ENCODE measurements around the gene CBFA2T2.
"Not testable (repeated sequence)": the region's sequence is repeated elsewhere in the genome, so short reads cannot be mapped to it uniquely, and the experiment has no call there.

The CBFA2T2 gene

DNA sequence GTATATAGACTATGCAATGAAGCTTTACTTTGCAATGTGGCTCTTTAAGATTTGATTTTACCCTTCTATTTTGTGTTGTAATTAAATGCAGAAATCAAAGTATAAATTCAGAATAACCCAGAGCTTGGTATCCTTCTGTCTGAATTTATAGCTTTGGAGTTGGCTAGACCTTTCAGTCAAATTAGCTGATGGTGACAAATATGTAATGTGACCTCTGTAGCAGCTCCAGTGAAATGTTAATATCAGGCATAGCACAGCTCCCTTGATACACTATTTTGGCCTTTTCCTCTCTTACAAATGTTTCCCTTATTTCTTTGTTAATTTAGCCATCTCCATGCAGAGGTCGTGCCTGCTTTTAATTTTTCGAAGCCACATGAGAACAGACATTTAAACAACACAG is 11.1 kb downstream of the CBFA2T2 start:
- in situ Hi-C loops (cut with HindIII; ENCODE audit: low sequenced_read_pairs): no loop called here

DNA sequence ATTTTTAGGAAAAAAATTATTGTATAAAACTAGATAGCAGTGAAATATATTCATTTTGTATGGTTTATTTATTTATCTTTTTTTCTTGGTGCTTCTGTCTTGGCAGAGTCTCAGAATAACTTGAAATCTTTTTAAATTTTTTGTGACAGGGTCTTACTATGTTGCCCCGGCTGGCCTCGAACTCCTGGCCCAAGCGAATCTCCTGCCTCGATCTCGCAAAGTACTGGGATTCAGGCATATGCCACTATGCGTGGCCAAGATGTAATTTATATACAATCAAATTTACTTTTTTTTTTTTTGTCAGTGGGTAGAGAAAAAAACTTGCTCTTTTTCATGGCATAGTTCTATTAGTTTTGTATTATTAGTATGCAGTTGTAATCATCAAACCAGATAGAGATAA is 13.7 kb downstream of the CBFA2T2 start:
- in situ Hi-C loops (cut with HindIII; ENCODE audit: low sequenced_read_pairs): no loop called here

DNA sequence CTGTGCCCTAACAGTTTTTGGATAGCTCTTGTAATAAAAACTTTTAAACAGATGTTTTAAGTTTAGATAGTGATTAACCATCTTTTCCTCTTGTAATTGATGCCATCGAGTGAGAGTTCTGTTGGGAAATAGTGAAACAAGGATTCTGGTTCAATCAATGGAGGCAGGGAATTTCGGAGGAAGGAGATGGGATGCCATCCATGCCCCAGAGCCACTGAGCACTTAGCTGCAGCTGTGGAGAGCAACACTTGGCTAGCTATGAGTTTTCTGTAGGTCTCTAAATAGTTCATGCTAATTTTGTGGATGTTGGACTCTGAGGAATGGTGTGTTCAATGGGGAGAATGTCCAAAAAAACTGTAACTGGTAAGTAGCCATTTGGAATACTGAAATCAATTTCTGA is 16.7 kb downstream of the CBFA2T2 start:
- in situ Hi-C loops (cut with HindIII; ENCODE audit: low sequenced_read_pairs): no loop called here

DNA sequence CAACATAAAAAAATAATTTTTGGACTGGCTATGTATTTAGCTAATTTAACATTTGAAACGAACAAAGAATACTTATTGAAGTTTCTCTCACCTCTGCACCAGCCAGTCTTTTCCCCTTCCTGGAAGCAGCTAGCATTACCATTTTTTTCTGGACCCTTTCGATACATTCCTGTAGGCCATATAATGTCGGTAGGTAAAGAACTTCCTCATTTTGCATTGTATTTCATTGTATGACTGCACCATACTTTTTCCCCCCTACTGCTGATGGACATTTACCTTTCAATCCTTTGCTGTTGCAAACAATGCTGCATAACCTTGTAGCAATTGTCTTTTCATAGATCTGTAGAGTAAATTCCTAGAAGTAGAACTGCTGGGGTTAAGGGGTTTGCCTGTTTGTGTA is 17.6 kb downstream of the CBFA2T2 start:
- in situ Hi-C loops (cut with HindIII; ENCODE audit: low sequenced_read_pairs): no loop called here

DNA sequence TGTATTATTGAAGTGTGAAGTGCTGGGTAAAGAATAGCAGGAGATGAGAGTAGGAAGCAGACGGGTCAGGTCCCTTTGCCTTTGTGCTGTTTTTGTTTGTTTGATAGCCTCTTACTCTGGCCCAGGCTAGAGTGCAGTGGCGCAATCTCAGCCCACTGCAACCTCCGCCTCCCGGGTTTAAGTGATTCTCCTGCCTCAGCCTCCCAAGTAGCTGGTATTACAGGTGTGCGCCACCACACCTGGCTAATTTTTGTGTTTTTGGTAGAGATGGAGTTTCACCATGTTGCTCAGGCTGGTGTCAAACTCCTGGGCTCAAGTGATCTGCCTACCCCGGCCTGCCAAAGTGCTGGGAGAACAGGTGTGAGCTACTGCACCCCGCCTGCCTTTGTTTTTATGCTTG is 18.1 kb downstream of the CBFA2T2 start:
- in situ Hi-C loops (cut with HindIII; ENCODE audit: low sequenced_read_pairs): not testable (repeated sequence)

DNA sequence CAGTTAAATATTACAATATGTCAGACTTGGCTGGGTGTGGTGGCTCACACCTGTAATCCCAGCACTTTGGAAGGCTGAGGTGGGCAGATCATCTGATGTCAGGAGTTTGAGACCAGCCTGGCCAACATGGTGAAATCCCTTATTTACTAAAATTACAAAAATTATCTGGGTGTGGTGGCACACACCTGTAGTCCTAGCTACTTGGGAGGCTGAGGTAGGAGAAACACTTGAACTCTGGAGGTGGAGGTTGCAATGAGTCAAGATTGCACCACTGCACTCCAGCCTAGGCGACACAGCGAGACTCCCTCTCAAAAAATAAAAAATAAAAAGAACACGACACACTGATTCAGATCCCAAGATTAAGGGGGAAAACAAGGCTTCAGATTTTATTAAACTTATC is 19.2 kb downstream of the CBFA2T2 start:
- in situ Hi-C loops (cut with HindIII; ENCODE audit: low sequenced_read_pairs): not testable (repeated sequence)

DNA sequence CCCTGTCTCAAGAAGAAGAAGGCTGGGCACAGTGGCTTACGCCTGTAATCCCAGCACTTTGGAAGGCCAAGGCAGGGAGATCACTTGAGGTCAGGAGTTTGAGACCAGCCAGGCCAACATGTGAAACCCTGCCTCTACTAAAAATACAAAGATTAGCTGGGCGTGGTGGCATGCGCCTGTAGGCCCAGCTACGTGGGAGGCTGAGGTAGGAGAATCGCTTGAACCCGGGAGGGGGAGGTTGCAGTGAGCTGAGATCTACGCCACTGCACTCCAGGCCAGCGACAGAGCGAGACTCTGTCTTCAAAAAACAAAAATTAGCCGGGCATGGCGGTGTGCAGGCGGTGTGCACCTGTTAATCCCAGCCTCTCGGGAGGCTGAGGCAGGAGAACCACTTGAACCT is 22.0 kb downstream of the CBFA2T2 start:
- in situ Hi-C loops (cut with HindIII; ENCODE audit: low sequenced_read_pairs): not testable (repeated sequence)

DNA sequence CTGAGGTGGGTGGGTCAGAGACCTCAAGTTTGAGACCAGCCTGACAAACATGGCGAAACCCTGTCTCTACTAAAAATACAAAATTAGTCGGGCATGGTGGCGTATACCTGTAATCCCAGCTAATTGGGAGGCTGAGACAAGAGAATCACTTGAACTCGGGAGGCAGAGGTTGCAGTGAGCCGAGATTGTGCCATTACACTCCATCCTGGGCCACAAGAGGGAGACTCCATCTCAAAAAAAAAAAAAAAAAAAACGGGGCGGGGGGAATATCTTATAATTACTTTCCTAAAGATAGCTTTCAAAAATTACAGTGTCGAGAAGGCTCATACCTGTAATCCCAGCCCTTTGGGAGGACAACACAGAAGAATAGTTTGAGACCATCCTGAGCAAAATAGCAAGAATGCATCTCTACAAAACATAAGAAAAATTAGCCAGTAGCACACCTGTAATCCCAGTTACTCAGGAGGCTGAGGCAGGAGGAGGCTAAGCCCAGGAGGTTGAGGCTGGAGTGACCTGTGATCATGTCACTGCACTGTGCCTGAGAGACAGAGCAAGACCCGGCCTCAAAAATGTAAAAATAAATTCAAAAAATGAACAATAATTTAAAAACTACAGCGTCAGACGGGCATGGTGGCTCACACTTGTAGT is 25.8 kb downstream of the CBFA2T2 start:
- in situ Hi-C loops (cut with HindIII; ENCODE audit: low sequenced_read_pairs): no loop called here

DNA sequence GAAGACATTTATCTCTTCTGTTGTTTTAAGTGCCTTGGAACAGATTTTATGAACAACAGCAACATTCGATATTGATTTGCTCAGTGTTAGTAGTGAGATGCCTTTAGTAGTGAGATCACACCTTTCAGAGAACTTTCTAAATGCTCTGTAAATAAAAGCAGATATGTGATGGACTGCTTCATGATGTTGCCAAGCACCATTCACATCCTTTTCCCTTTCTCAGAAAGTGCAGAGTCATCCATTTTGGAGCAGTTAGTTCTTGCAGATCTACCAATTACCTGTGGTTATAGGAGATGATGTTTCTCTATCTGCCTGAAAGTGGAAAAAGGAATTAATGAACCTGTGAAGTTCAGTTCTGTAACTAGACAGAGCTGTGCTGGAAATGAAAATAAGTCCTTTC is 27.0 kb downstream of the CBFA2T2 start:
- in situ Hi-C loops (cut with HindIII; ENCODE audit: low sequenced_read_pairs): no loop called here

DNA sequence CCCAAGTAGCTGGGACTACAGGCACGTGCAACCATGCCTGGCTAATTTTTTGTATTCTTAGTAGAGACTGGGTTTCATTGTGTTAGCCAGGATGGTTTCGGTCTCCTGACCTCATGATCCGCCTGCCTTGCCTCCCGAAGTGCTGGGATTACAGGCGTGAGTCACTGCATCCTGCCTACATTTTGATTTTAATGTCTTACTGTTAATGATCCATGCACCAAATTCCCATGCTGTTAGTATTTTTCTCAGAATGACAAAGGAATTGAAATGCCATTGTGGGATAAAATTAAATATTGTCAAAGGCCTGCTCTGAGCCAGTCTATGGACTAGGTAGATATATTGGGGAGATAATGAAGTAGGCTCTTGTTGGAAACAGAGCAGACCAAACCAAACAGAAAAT is 28.2 kb downstream of the CBFA2T2 start:
- in situ Hi-C loops (cut with HindIII; ENCODE audit: low sequenced_read_pairs): no loop called here

DNA sequence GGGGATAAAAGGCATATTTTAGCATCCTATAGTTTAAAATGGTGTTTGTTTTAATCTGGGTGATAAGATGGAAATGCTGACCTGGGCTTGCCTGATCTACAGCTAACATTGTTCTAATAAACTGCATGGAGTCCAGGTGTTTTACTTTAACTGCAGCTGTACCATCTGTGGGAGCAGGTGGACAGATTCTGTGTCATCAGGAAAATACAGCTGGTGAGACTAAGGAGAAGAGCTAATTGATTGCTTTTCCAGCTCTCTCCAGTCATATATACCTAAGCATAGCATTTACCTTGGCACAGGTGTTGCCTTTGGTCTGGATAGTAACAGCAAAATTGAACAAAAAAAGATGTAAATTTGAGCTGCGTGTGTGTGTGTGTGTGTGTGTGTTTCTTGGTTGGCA is 31.6 kb downstream of the CBFA2T2 start:
- in situ Hi-C loops (cut with HindIII; ENCODE audit: low sequenced_read_pairs): no loop called here

DNA sequence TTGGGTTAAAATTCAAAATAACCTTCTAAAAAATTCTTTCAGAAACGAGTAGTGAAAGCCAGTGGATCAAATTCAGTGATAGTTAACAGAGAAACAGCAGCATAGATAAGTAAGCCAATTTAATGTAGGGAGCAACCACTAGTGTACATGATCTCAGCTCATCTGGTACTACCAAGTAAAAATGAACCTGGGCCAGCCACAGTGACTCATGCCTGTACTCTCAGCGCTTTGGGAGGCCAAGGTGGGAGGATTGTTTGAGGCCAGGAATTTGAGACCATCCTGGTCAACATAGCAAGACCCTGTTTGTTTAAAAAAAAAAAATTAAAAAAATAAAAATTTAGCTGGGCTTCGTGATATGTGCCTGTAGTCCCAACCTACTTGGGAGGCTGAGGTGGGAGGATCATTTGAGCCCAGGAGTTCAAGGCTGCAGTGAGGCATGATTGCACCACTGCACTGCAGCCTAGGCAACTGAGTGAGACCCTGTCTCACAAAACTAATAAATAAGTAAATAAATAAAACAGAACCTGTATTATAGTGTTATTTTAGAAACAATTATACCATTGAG is 32.4 kb downstream of the CBFA2T2 start:
- in situ Hi-C loops (cut with HindIII; ENCODE audit: low sequenced_read_pairs): no loop called here

DNA sequence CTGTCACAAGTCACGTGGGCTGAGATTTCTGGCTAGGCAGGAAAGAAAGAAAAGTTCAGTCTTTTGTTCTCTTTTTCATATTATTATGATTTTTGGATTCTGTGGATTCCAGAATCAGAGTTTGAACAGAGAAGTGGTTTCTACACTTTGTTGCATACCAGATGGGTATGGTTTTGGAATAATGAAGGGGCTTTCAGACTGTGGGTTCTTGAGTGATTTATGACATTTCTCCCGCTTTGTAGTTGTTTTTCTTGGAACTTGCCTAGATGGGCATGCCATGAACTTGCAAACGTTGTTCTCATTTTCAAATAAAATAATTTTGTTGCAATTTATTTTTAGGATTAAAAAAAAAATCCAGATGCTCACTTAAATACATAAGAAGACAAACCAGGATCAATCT is 34.4 kb downstream of the CBFA2T2 start:
- in situ Hi-C loops (cut with HindIII; ENCODE audit: low sequenced_read_pairs): no loop called here

DNA sequence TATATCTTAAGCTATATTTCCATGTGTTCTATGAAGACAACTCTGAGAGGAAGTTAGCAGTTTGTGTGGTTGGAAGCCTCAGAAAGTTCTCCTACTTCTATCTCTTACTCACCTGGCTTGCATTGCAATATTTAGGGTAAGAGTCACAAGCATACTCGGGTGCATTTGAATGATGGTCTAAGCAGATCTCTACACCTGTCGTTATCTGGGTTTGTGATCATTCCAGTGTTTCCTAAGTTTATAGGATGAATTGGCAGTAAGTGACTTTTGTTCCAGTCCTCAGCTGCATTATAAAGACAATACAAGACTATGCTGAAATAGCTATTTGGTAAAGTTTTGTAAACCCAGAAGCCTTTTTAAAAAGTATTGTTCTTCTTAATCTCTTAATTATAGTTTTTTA is 36.9 kb downstream of the CBFA2T2 start:
- in situ Hi-C loops (cut with HindIII; ENCODE audit: low sequenced_read_pairs): no loop called here

DNA sequence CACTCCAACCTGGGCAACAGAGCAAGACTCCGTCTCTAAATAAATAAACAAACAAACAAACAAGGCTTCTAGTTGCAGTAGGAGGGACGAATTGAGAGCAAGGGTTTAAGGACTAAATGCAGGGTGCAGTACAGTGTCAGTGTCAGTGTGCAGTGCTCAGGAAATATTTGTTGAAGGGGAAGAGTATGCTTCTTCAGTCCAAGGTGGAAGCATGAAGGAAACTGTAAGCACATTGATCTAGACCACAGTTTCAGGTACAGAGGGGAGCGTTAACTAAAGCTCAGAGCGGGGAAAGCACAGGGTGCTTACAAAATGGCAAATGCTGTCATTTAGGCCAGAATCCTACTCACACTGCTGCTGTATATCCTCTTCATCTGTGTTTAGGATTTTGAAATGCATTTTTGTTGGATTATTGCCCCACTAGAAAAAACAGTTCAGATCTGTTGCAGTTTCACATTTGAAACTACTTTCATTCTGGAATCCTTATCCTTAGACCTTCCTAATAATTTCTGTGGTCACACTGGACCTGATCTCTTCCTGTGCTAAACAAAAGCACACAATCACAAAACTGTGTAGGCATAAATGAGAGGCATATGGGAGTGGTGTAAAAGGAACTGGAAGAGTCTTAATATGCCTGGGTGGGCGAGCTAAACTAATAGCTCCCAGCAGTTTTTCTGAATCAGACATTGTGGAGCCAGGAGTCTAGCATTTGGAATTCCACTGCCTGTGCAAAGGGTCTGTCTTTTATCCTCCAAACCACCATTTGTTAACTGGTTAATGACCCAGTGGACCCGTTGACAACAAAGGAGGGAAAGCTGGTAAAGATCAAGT is 41.4 kb downstream of the CBFA2T2 start:
- in situ Hi-C loops (cut with HindIII; ENCODE audit: low sequenced_read_pairs): no loop called here

DNA sequence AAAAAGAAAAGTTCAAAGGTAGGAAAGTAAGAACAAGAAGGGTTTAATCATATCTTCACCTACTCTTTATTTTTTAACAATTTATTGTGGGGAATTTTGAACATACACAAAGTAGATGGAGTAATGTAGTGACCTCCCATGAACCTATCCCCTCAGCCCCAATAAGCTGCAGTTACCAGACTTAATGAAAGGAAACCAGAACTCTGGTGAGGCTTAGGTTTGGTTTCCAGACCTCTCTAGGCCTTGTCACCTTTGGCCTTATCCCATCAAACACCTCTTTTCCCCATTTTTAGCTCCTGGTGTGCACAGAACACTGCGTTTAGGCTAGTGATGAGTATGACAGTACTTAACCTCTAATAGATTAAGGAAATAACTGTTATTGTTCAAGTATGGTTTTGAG is 42.0 kb downstream of the CBFA2T2 start:
- in situ Hi-C loops (cut with HindIII; ENCODE audit: low sequenced_read_pairs): no loop called here

DNA sequence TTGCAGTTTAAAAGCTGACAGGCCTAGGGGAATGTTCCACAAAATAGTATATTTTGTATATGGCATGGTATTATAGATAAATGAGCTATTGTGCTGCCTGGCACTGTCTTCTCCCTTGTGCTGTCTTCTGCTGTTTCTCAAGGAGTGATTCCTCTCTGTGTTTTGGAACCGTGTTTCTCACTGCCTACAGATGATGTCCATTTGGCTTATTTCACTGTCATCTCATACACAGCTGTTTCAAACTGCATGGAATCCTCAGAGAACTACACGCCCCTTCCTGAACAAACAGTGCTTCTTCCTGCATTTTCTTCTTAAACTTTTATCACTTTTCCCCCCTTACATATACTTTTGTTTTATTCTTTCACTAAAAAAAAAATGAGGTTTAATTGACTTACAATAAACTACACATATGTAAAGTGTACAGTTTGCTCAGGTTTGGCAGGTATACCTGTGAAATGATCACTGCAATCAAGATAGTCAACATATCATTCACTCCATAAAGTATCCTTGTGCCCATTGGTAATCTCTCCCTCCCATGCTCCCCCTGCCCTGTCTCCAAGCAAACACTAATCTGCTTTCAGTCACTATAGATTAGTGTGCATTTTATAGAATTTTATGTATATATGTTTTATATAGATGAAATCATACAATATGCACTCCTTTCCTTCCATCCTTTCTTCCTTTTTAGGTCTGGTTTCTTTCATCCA is 43.0 kb downstream of the CBFA2T2 start:
- in situ Hi-C loops (cut with HindIII; ENCODE audit: low sequenced_read_pairs): no loop called here

DNA sequence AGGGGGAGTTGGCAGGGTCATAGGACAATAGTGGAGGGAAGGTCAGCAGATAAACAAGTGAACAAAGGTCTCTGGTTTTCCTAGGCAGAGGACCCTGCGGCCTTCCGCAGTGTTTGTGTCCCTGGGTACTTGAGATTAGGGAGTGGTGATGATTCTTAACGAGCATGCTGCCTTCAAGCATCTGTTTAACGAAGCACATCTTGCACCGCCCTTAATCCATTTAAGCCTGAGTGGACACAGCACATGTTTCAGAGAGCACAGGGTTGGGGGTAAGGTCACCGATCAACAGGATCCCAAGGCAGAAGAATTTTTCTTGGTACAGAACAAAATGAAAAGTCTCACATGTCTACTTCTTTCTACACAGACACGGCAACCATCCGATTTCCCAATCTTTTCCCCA is 45.8 kb downstream of the CBFA2T2 start:
- in situ Hi-C loops (cut with HindIII; ENCODE audit: low sequenced_read_pairs): not testable (repeated sequence)

DNA sequence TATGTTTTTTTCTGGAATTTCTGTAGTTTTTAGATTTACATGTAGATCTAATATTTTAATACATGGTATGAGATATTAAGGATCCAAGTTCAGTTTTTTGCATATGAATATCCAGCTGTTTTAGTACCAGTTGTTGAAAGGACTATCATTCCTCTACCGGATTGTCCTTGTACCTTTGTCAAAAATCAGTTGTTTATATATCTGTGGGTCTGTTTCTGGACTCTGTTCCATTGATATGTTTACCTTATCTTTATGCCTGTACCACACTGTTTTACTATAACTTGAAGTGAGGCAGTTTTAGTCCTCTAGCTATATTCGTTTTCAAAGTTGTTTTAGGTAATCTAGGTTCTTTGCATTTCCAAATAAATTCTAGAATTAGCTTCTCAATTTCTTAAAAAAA is 47.7 kb downstream of the CBFA2T2 start:
- in situ Hi-C loops (cut with HindIII; ENCODE audit: low sequenced_read_pairs): no loop called here

DNA sequence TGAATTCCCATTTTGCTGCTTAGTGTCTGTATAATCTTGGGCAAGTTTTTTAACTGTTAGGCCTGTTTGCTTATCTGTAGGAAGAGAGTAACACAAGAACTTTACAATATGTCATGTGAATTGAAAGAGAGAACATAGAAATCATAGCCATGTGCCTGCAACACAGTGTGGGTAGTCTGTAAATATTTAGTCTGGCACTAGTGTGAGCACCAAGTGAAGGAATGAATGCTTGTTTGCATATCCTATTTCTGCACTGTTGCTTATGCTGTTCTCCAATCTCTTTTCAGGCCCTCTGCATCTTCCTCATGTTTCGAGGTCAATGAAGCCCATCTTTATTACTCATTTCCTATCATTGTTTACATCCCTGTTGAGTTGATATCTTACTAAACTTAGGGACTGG is 49.2 kb downstream of the CBFA2T2 start:
- in situ Hi-C loops (cut with HindIII; ENCODE audit: low sequenced_read_pairs): no loop called here

DNA sequence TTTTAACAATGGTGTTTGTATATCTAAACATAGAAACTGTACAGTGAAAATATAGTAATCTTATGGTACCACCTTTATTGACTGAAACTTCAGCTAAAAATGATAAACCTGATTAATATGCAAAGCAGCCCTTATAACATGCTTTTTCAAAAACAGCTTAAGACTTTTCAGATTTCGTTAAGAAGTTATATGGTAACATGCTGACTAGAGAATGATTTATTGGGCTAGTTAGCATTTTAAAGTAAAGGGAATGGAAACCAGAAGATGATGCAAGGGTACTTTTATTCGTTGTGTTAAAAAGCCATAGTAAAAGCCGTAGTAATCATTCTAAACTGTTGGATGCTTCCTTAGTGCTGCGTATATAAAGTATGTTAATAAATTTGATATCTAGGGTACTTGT is 50.5 kb downstream of the CBFA2T2 start:
- in situ Hi-C loops (cut with HindIII; ENCODE audit: low sequenced_read_pairs): no loop called here

DNA sequence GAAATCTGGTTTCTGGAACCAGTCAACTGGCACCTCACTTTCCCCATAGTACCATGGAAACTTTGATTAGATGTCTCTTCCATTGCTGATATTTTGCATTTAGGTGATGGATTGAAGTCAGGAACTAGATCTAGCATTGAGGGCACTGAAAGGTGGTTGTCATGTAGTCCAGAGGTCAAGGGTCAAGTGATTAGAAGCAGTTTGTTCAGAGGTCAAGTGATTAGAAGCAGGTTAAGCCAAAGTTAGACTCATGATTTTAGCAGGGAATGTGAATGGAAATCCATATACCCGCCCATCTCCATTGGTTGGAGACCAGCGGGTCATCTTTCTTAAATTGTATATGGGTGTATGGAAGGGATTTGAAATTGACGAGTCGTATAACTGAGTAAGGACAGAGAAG is 51.2 kb downstream of the CBFA2T2 start:
- in situ Hi-C loops (cut with HindIII; ENCODE audit: low sequenced_read_pairs): no loop called here

All from DLD1 (cell line).